Ovary (tissue), 9 donors: ENCODE measurements around the gene MPPED1. TPM values are rescaled to one million over a fixed set of nuclear protein-coding genes. Genes with fewer than 3 reads are reported as not detected.

Source experiments
- DNase-seq, 5 donors: peaks; one replicate each; pipeline ENCODE4 v3.0.0-alpha.2; 2019 to 2020
- H3K27ac ChIP-seq, 2 donors: fragments of 200-600 bp; one replicate each; pipeline versions ENCODE4 v1.5.1 to v1.8.0; 2019 to 2022
- H3K27me3 ChIP-seq: fragments of 200-600 bp; one replicate; pipeline ENCODE4 v1.8.0; 2022
- H3K36me3 ChIP-seq: fragments of 200-600 bp; sonication (generic); one replicate; pipeline ENCODE4 v1.5.1; 2019
- H3K4me1 ChIP-seq: one replicate; pipeline ENCODE4 v1.8.1; 2013; ENCODE audit warnings: mild to moderate bottlenecking, moderate library complexity; ENCODE audit not compliant: insufficient read depth
- H3K4me3 ChIP-seq: fragments of 200-600 bp; sonication (generic); one replicate; pipeline ENCODE4 v1.5.1; 2017
- H3K9me3 ChIP-seq, 2 donors: fragments of 200-600 bp in 1 of 2; sonication (generic) in 1 of 2; one replicate each; pipeline versions ENCODE4 v1.5.1 to v1.8.1; 2013 to 2019; ENCODE audit warnings: mild to moderate bottlenecking in 1 of 2, moderate library complexity in 1 of 2
- CTCF ChIP-seq, 3 donors: fragments of 450-650 bp in 2 of 3; fragments of 200-600 bp in 1 of 3; IDR thresholded peaks; one replicate each; pipeline versions ENCODE4 v1.5.1 to v1.8.0; 2016 to 2022; ENCODE audit warnings: antibody characterized with exemption in 3 of 3, mild to moderate bottlenecking in 1 of 3
- EP300 ChIP-seq: sonication (generic); formaldehyde crosslinking; IDR thresholded peaks from one replicate; pipeline ENCODE4 v1.6.1; 2017; ENCODE audit warnings: antibody characterized with exemption
- POLR2A ChIP-seq: fragments of 450-650 bp; IDR thresholded peaks from one replicate; pipeline ENCODE4 v1.6.1; 2017; ENCODE audit warnings: antibody characterized with exemption, mild to moderate bottlenecking, moderate library complexity
- WGBS, 3 donors: extraction: QIAGEN DNeasy Blood & Tissue Kit in 1 of 3; methylation state at CpG; one replicate each; pipeline versions ENCODE4 v1.1.5 to v1.1.7; 2013 to 2017; 5-methylcytosine and 5-hydroxymethylcytosine counted together
- intact Hi-C, 4 donors: fragments of 100-400 bp; cut with DNase I; formaldehyde crosslinking; loops; one replicate each; pipeline versions ENCODE4 v1.11.0 to v1.15.1; 2022 to 2023
- polyA plus RNA-seq, 2 donors: library from polyadenylated mRNA; stranded (reverse); fragments of 200-250 nt in 1 of 2; fragments of 350-450 nt in 1 of 2; fragmentation: Illumina TruSeq in 1 of 2; extraction: RNeasy Lipid Tissue Mini Kit (QIAGEN cat#74804) in 1 of 2; gene quantifications; one replicate each; pipeline ENCODE4 v1.2.3, GENCODE V29; 2013 to 2014
- total RNA-seq, 7 donors: library from RNA; depleted of rRNA in 2 of 7; stranded (reverse); fragments of >200 nt in 2 of 7; fragmentation: NEBNext Ultra II Directional in 3 of 7; extraction: Animal tissue kit (Norgen Biotek cat#: 25700) in 3 of 7; gene quantifications; one replicate each; pipeline versions ENCODE4 v1.1.0 to v1.2.4, GENCODE V29; 2016 to 2023
- donor health status: DM: no; HTN: no; CAD: no; lungs with moderate emphysema.
- donor health status: DM: no; HTN: no; CAD: no.
- donor health status: Bipolar disorder and iron deficiency.
- donor health status: DM: yes; HTN: yes; CAD: no.
- donor health status: DM: no; HTN: no; CAD: no.
- donor health status: DM: yes; HTN: yes; CAD: no.

Gene MPPED1
- total and polyA plus RNA-seq, 9 donors = 0.45 to 4.1 (median 2.1) TPM

- H3K9me3 ChIP-seq = no peaks in the 10 kb centered on the region
- no peak overlapping the region for H3K27ac ChIP-seq
- TF ChIP-seq EP300 = no peak
- TF ChIP-seq POLR2A = no peak
- TF ChIP-seq CTCF (IDR thresholded peaks at IDR 0.05) = no peak
- H3K4me3 ChIP-seq = no peak overlapping the region
- H3K4me1 ChIP-seq = peaks cover 4% of the 10 kb centered on the region
- no peaks in the 10 kb centered on the region for H3K27me3 ChIP-seq
- no peaks in the 10 kb centered on the region for H3K36me3 ChIP-seq
- intact Hi-C loops = loop anchor here in 2 of 4 donors (10.0 kb wide), 4 partner anchors 405 to 1245 kb away; no protein-coding TSS in a partner anchor
- WGBS, 3 donors = 91 to 99% (median 95%) methylated on average over 3 of the region's 3 CpGs
- no peak for DNase-seq
Measured at GRCh38 chr22:43390166-43390565, 21.6 kb upstream of the MPPED1 start.

- peaks cover 3% of the 10 kb centered on the region for H3K4me1 ChIP-seq
- no peak for DNase-seq
- intact Hi-C loops = loop anchor here in 2 of 4 donors (10.0 kb wide), 4 partner anchors 404 to 1244 kb away; no protein-coding TSS in a partner anchor
- H3K4me3 ChIP-seq = no peak overlapping the region
- TF ChIP-seq POLR2A (no peak), EP300 (no peak), CTCF (IDR thresholded peaks at IDR 0.05) (no peak)
- no peaks in the 10 kb centered on the region for H3K9me3 ChIP-seq
- WGBS, 3 donors = 83 to 91% (median 89%) methylated on average over 4 of the region's 4 CpGs
- H3K27ac ChIP-seq = no peak overlapping the region
- H3K27me3 ChIP-seq = no peaks in the 10 kb centered on the region
- H3K36me3 ChIP-seq = no peaks in the 10 kb centered on the region
Measured at GRCh38 chr22:43390872-43391271, 20.9 kb upstream of the MPPED1 start.

- H3K27ac ChIP-seq = no peak overlapping the region
- no peak overlapping the region for H3K4me3 ChIP-seq
- H3K4me1 ChIP-seq = peaks cover 3% of the 10 kb centered on the region
- no peaks in the 10 kb centered on the region for H3K36me3 ChIP-seq
- no peaks in the 10 kb centered on the region for H3K27me3 ChIP-seq
- H3K9me3 ChIP-seq = no peaks in the 10 kb centered on the region
- peak in 1 of 5 donors; percentile 24 for DNase-seq
- no peak for TF ChIP-seq CTCF (IDR thresholded peaks at IDR 0.05)
- WGBS, 3 donors = 65 to 80% (median 77%) methylated on average over 3 of the region's 3 CpGs
- intact Hi-C loops = loop anchor here in 2 of 4 donors (10.0 kb wide), 4 partner anchors 403 to 1243 kb away; no protein-coding TSS in a partner anchor
Measured at GRCh38 chr22:43391306-43391705, 20.5 kb upstream of the MPPED1 start.

- no peaks in the 10 kb centered on the region for H3K9me3 ChIP-seq
- no peak overlapping the region for H3K4me3 ChIP-seq
- 88 to 89% (median 89%) methylated on average over 9 of the region's 9 CpGs for WGBS, 3 donors
- no peak overlapping the region for H3K27ac ChIP-seq
- no peak for TF ChIP-seq POLR2A
- intact Hi-C loops = loop anchor here in 2 of 4 donors (10.0 kb wide), 4 partner anchors 402 to 1242 kb away; no protein-coding TSS in a partner anchor
- H3K36me3 ChIP-seq = no peaks in the 10 kb centered on the region
- H3K27me3 ChIP-seq = no peaks in the 10 kb centered on the region
- DNase-seq = peak in 1 of 5 donors; percentile 26
- H3K4me1 ChIP-seq = peaks cover 3% of the 10 kb centered on the region
Measured at GRCh38 chr22:43392385-43392989, 19.3 kb upstream of the MPPED1 start.

GRCh38 chr22:43393132-43393843, 18.5 kb upstream of the MPPED1 start:
- DNase-seq = no peak
- H3K9me3 ChIP-seq = no peaks in the 10 kb centered on the region
- peaks cover 3% of the 10 kb centered on the region for H3K4me1 ChIP-seq
- H3K27ac ChIP-seq = no peak overlapping the region
- H3K27me3 ChIP-seq = no peaks in the 10 kb centered on the region
- intact Hi-C loops = loop anchor here in 2 of 4 donors (10.0 kb wide), 4 partner anchors 402 to 1242 kb away; no protein-coding TSS in a partner anchor
- no peak for TF ChIP-seq POLR2A
- TF ChIP-seq EP300 = no peak
- TF ChIP-seq CTCF (IDR thresholded peaks at IDR 0.05) = no peak
- no peak overlapping the region for H3K4me3 ChIP-seq
- H3K36me3 ChIP-seq = no peaks in the 10 kb centered on the region
- WGBS, 3 donors = 55 to 65% (median 63%) methylated on average over 14 of the region's 14 CpGs
